ENCODE measurements around the gene CRACR2B.
A peak's percentile ranks its signal among the peaks of the same experiment; 100 is the strongest.

CRACR2B gene

DNA sequence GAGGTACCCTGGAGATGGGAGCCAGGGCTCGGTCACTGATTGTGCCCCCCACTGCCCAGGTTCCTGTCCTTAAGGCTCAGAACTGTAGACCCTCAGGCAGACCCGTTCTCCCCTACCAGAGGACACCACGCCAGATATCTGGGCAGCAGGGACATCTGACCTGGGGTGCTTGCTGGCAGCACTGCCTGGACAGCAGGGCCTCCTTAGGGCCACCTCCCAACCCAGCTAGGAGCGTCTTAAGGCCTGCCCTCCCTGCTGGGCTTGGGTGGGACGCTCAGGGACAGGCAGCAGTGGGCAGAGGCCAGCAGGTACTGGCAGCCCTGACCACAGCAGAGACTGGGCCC is 11.5 kb downstream of the CRACR2B start:
- H3K4me3 ChIP-seq (ENCODE audit: low read depth in 1 of 2, low read length in 2 of 2), result no peak overlapping the region
- H3K4me1 ChIP-seq (ENCODE audit: control insufficient read depth in 1 of 2, insufficient read depth in 2 of 2, low read length in 2 of 2), result peaks cover 42 to 48% of the 10 kb centered on the region in 2 donors
- H3K27me3 ChIP-seq (ENCODE audit: control insufficient read depth in 1 of 2, insufficient read depth in 2 of 2, low read length in 2 of 2), result peaks cover 0 to 4% of the 10 kb centered on the region in 2 donors
- H3K9me3 ChIP-seq (ENCODE audit: control insufficient read depth in 1 of 2, low read length in 2 of 2), result no peaks in the 10 kb centered on the region
- H3K27ac ChIP-seq (ENCODE audit: low read depth, low read length), result no peak overlapping the region
- H3K9ac ChIP-seq (ENCODE audit: low read depth in 1 of 2, low read length in 2 of 2), result no peak overlapping the region
- H3K36me3 ChIP-seq (ENCODE audit: control insufficient read depth in 1 of 2, insufficient read depth in 2 of 2, low read length in 2 of 2), result peaks cover 14 to 44% of the 10 kb centered on the region in 2 donors

GRCh38 chr11:839875-840617 is 12.3 kb downstream of the CRACR2B start:
- Histone ChIP-seq H3K9ac (ENCODE audit: low read depth in 1 of 2, low read length in 2 of 2) (no peak overlapping the region), H3K36me3 (ENCODE audit: control insufficient read depth in 1 of 2, insufficient read depth in 2 of 2, low read length in 2 of 2) (peaks cover 14 to 44% of the 10 kb centered on the region in 2 donors), H3K9me3 (ENCODE audit: control insufficient read depth in 1 of 2, low read length in 2 of 2) (no peaks in the 10 kb centered on the region), H3K27me3 (ENCODE audit: control insufficient read depth in 1 of 2, insufficient read depth in 2 of 2, low read length in 2 of 2) (peaks cover 0 to 4% of the 10 kb centered on the region in 2 donors), H3K4me1 (ENCODE audit: control insufficient read depth in 1 of 2, insufficient read depth in 2 of 2, low read length in 2 of 2) (peaks cover 36 to 45% of the 10 kb centered on the region in 2 donors), H3K27ac (ENCODE audit: low read depth, low read length) (no peak overlapping the region), H3K4me3 (ENCODE audit: low read depth in 1 of 2, low read length in 2 of 2) (peak overlapping the region in 1 of 2 donors; percentile 62)

DNA sequence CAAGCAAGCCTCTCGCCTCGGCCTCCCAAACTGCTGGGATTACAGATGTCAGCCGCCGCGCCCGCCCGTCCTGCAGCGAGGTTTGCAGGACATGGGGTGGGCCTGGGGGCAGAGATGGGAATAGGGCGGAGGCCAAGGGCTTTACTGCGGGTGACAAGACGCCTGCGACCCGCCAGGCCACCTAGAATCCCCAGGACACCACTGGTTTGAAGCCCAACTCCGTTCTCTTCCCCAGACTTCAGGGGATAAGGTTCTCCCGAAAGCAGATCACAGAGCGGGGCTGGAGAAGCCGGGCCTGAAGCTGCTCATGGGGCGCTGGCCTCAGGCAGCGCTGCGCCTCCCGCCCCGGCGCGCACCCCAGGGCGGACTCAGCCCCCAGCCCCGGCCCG is 14.3 kb downstream of the CRACR2B start:
- Histone ChIP-seq H3K9me3 (ENCODE audit: control insufficient read depth in 1 of 2, low read length in 2 of 2) (no peaks in the 10 kb centered on the region), H3K9ac (ENCODE audit: low read depth in 1 of 2, low read length in 2 of 2) (peak overlapping the region; percentile 66 to 68), H3K4me1 (ENCODE audit: control insufficient read depth in 1 of 2, insufficient read depth in 2 of 2, low read length in 2 of 2) (peaks cover 36 to 46% of the 10 kb centered on the region in 2 donors), H3K36me3 (ENCODE audit: control insufficient read depth in 1 of 2, insufficient read depth in 2 of 2, low read length in 2 of 2) (peaks cover 10 to 35% of the 10 kb centered on the region in 2 donors), H3K4me3 (ENCODE audit: low read depth in 1 of 2, low read length in 2 of 2) (peak overlapping the region; percentile 91 to 94), H3K27me3 (ENCODE audit: control insufficient read depth in 1 of 2, insufficient read depth in 2 of 2, low read length in 2 of 2) (peaks cover 0 to 7% of the 10 kb centered on the region in 2 donors), H3K27ac (ENCODE audit: low read depth, low read length) (peak overlapping the region; percentile 91)

- Histone ChIP-seq H3K27ac (ENCODE audit: low read depth, low read length) (peak within 1 kb of the TSS; percentile 91), H3K4me1 (ENCODE audit: control insufficient read depth in 1 of 2, insufficient read depth in 2 of 2, low read length in 2 of 2) (peaks cover 36 to 41% of the 10 kb centered on the region in 2 donors), H3K9ac (ENCODE audit: low read depth in 1 of 2, low read length in 2 of 2) (peak within 1 kb of the TSS; percentile 66 to 68), H3K4me3 (ENCODE audit: low read depth in 1 of 2, low read length in 2 of 2) (peak within 1 kb of the TSS; percentile 91 to 94), H3K27me3 (ENCODE audit: control insufficient read depth in 1 of 2, insufficient read depth in 2 of 2, low read length in 2 of 2) (peaks cover 0 to 7% of the 10 kb centered on the region in 2 donors), H3K36me3 (ENCODE audit: control insufficient read depth in 1 of 2, insufficient read depth in 2 of 2, low read length in 2 of 2) (peaks cover 10 to 29% of the 10 kb centered on the region in 2 donors), H3K9me3 (ENCODE audit: control insufficient read depth in 1 of 2, low read length in 2 of 2) (no peaks in the 10 kb centered on the region)
These were observed 14.8 kb downstream of the CRACR2B start, which contains the start of the genes POLR2L and TSPAN4 for GRCh38 chr11:842370-843002. POLR2L (minus strand) TSS chr11:842529; CDS start chr11:842508, 21 bp downstream. TSPAN4 (plus strand) TSS chr11:842852; CDS start chr11:850305, 7,453 bp downstream.

GRCh38 chr11:843086-843734 is 15.5 kb downstream of the CRACR2B start:
- peak overlapping the region; percentile 91 to 94 for H3K4me3 ChIP-seq (ENCODE audit: low read depth in 1 of 2, low read length in 2 of 2)
- H3K27ac ChIP-seq (ENCODE audit: low read depth, low read length), result peak overlapping the region; percentile 75
- H3K9ac ChIP-seq (ENCODE audit: low read depth in 1 of 2, low read length in 2 of 2), result peak overlapping the region in 1 of 2 donors; percentile 33

GRCh38 chr11:843818-844692 is 16.3 kb downstream of the CRACR2B start:
- peaks cover 28 to 37% of the 10 kb centered on the region in 2 donors for H3K4me1 ChIP-seq (ENCODE audit: control insufficient read depth in 1 of 2, insufficient read depth in 2 of 2, low read length in 2 of 2)
- peaks cover 11 to 16% of the 10 kb centered on the region in 2 donors for H3K27me3 ChIP-seq (ENCODE audit: control insufficient read depth in 1 of 2, insufficient read depth in 2 of 2, low read length in 2 of 2)
- H3K9me3 ChIP-seq (ENCODE audit: control insufficient read depth in 1 of 2, low read length in 2 of 2), result no peaks in the 10 kb centered on the region
- peak overlapping the region in 1 of 2 donors; percentile 91 for H3K4me3 ChIP-seq (ENCODE audit: low read depth in 1 of 2, low read length in 2 of 2)
- peak overlapping the region in 1 of 2 donors; percentile 33 for H3K9ac ChIP-seq (ENCODE audit: low read depth in 1 of 2, low read length in 2 of 2)
- peaks cover 3 to 16% of the 10 kb centered on the region in 2 donors for H3K36me3 ChIP-seq (ENCODE audit: control insufficient read depth in 1 of 2, insufficient read depth in 2 of 2, low read length in 2 of 2)
- peak overlapping the region; percentile 75 for H3K27ac ChIP-seq (ENCODE audit: low read depth, low read length)

More at GRCh38 chr11:843086-843734, 15.5 kb downstream of the CRACR2B start:
- Histone ChIP-seq H3K36me3 (ENCODE audit: control insufficient read depth in 1 of 2, insufficient read depth in 2 of 2, low read length in 2 of 2) (peaks cover 10 to 23% of the 10 kb centered on the region in 2 donors), H3K9me3 (ENCODE audit: control insufficient read depth in 1 of 2, low read length in 2 of 2) (no peaks in the 10 kb centered on the region), H3K27me3 (ENCODE audit: control insufficient read depth in 1 of 2, insufficient read depth in 2 of 2, low read length in 2 of 2) (peaks cover 4 to 10% of the 10 kb centered on the region in 2 donors), H3K4me1 (ENCODE audit: control insufficient read depth in 1 of 2, insufficient read depth in 2 of 2, low read length in 2 of 2) (peaks cover 30 to 36% of the 10 kb centered on the region in 2 donors)

DNA sequence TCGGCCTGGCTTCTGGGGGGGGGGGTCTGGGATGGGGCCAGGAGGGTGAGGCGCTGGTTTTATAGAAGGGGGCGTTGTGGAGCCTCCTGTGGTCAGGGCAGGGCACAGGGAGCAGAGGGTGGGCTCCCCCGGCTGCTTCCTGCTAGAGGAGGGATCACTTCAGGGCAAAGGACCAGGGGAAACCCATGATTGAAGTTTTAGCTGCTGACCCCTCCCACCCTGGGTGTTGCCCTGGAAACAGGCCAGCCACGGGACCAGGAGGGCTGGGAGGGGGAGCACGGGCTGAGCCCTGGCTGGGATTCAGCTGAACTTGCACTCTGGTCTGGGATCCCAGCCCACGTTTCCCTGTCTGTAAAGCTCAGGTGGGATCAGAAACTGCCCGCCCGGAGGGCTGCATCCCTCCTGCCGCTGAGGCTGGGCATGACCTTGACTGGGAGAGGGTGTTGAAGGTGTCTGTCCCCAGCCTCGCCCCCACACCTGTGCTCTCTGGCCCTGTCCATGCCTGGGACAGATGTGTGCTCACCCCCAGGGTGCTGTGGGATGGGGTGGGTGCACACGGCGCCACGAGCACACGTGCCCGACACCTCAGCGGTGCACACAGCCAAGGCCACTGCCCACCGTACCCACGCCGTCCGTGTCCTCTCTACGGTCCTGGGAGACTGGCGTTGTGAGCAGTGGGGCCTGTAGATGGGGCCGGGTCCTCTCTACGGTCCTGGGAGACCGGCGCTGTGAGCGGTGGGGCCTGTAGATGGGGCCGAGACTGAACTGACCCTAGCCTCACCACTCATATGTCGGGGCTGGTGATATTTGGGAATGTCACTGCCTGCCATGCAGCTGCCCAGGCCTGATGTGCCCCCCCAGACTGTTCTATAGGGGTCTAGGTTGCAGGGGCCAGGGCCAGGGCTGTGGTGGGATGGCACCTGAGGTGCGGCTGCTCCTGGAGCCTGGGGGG is 17.2 kb downstream of the CRACR2B start:
- Histone ChIP-seq H3K4me1 (ENCODE audit: control insufficient read depth in 1 of 2, insufficient read depth in 2 of 2, low read length in 2 of 2) (peaks cover 22 to 36% of the 10 kb centered on the region in 2 donors), H3K36me3 (ENCODE audit: control insufficient read depth in 1 of 2, insufficient read depth in 2 of 2, low read length in 2 of 2) (peaks cover 0 to 7% of the 10 kb centered on the region in 2 donors), H3K27me3 (ENCODE audit: control insufficient read depth in 1 of 2, insufficient read depth in 2 of 2, low read length in 2 of 2) (peaks cover 12 to 18% of the 10 kb centered on the region in 2 donors), H3K9me3 (ENCODE audit: control insufficient read depth in 1 of 2, low read length in 2 of 2) (no peaks in the 10 kb centered on the region), H3K4me3 (ENCODE audit: low read depth in 1 of 2, low read length in 2 of 2) (peak overlapping the region; percentile 17 to 32), H3K9ac (ENCODE audit: low read depth in 1 of 2, low read length in 2 of 2) (peak overlapping the region in 1 of 2 donors; percentile 16), H3K27ac (ENCODE audit: low read depth, low read length) (no peak overlapping the region)

- Histone ChIP-seq H3K9me3 (ENCODE audit: control insufficient read depth in 1 of 2, low read length in 2 of 2) (no peaks in the 10 kb centered on the region), H3K36me3 (ENCODE audit: control insufficient read depth in 1 of 2, insufficient read depth in 2 of 2, low read length in 2 of 2) (no peaks in the 10 kb centered on the region), H3K27me3 (ENCODE audit: control insufficient read depth in 1 of 2, insufficient read depth in 2 of 2, low read length in 2 of 2) (peaks cover 22 to 26% of the 10 kb centered on the region in 2 donors), H3K4me3 (ENCODE audit: low read depth in 1 of 2, low read length in 2 of 2) (no peak overlapping the region), H3K9ac (ENCODE audit: low read depth in 1 of 2, low read length in 2 of 2) (no peak overlapping the region), H3K27ac (ENCODE audit: low read depth, low read length) (no peak overlapping the region), H3K4me1 (ENCODE audit: control insufficient read depth in 1 of 2, insufficient read depth in 2 of 2, low read length in 2 of 2) (peaks cover 13 to 26% of the 10 kb centered on the region in 2 donors)
These were observed 18.3 kb downstream of the CRACR2B start for GRCh38 chr11:845872-846495.

All from duodenal mucosa (tissue), 2 donors.